WTC11 (cell line): ENCODE results near the gene TNFAIP2. TPM values are rescaled to one million over a fixed set of nuclear protein-coding genes. Genes with fewer than 3 reads are reported as not detected.

ENCODE experiments used
- ATAC-seq: fragments of 200-7000 bp; cut with Tn5 transposase; 2 replicates; pipeline ENCODE4 v1.10.0; 2021; ENCODE audit warnings: mild to moderate bottlenecking, moderate library complexity
- CTCF ChIA-PET: fragments of 300-600 bp; sonication (Branson Sonifier 250); formaldehyde crosslinking; loops from one replicate; lab custom pipeline; 2021; ENCODE audit warnings: antibody characterized with exemption; lab: Charles Lee
- POLR2A ChIA-PET: fragments of 350-600 bp; sonication (Branson Sonifier 250); formaldehyde crosslinking; loops from one replicate; lab custom pipeline; 2021; ENCODE audit warnings: antibody characterized with exemption; lab: Charles Lee
- DNase-seq: peaks from one replicate; pipeline ENCODE4 v3.0.0; 2021; ENCODE audit warnings: low spot score
- H3K27ac Mint-ChIP-seq: 2 replicates; pipeline ENCODE4 v1.8.0; 2021; ENCODE audit warnings: mixed read lengths
- H3K27me3 Mint-ChIP-seq: 2 replicates; pipeline ENCODE4 v1.8.0; 2021; ENCODE audit warnings: low read depth, mild to moderate bottlenecking, moderate library complexity, mixed read lengths
- H3K36me3 Mint-ChIP-seq: 2 replicates; pipeline ENCODE4 v1.8.0; 2021; ENCODE audit warnings: mixed read lengths
- H3K4me1 Mint-ChIP-seq: 2 replicates; pipeline ENCODE4 v1.8.0; 2022; ENCODE audit warnings: mixed read lengths
- H3K4me3 Mint-ChIP-seq: 2 replicates; pipeline ENCODE4 v1.8.0; 2021; ENCODE audit warnings: mild to moderate bottlenecking, moderate library complexity, mixed read lengths
- H3K9me3 Mint-ChIP-seq: 2 replicates; pipeline ENCODE4 v1.8.0; 2021; ENCODE audit warnings: mixed read lengths
- CBFB ChIP-seq: sonication (generic); formaldehyde crosslinking; IDR thresholded peaks from 2 replicates; pipeline ENCODE4 v1.8.1; 2022; ENCODE audit warnings: mild to moderate bottlenecking, low read depth, missing genetic modification reagents
- E2F1 ChIP-seq: sonication (generic); formaldehyde crosslinking; IDR thresholded peaks from 2 replicates; pipeline ENCODE4 v1.8.0; 2022; ENCODE audit warnings: mild to moderate bottlenecking, missing genetic modification reagents
- ELF4 ChIP-seq: sonication (generic); formaldehyde crosslinking; IDR thresholded peaks from 2 replicates; pipeline ENCODE4 v1.8.1; 2022; ENCODE audit warnings: low read depth, mild to moderate bottlenecking, moderate library complexity, missing genetic modification reagents
- EMX1 ChIP-seq: fragments of 250-450 bp; sonication (Bioruptor Pico); IDR thresholded peaks from 2 replicates; pipeline ENCODE4 v1.8.0; 2021; ENCODE audit warnings: mild to moderate bottlenecking
- GTF2I ChIP-seq: fragments of 250-450 bp; sonication (Bioruptor Pico); conservative IDR thresholded peaks from 2 replicates; pipeline ENCODE4 v1.4.0; 2021; ENCODE audit warnings: mild to moderate bottlenecking
- MXD4 ChIP-seq: fragments of 250-450 bp; sonication (Bioruptor Pico); IDR thresholded peaks from 2 replicates; pipeline ENCODE4 v1.8.0; 2021; ENCODE audit warnings: mild to moderate bottlenecking, moderate library complexity, borderline replicate concordance
- NFATC4 ChIP-seq: fragments of 250-450 bp; sonication (Bioruptor Pico); IDR thresholded peaks from 2 replicates; pipeline ENCODE4 v1.9.0; 2021; ENCODE audit warnings: mild to moderate bottlenecking
- NR3C1 ChIP-seq: sonication (generic); formaldehyde crosslinking; conservative IDR thresholded peaks from 2 replicates; pipeline ENCODE4 v1.8.1; 2023; ENCODE audit warnings: low read depth, mild to moderate bottlenecking, missing genetic modification reagents
- OVOL2 ChIP-seq: fragments of 250-450 bp; sonication (Bioruptor Pico); IDR thresholded peaks from 2 replicates; pipeline ENCODE4 v1.9.0; 2021; ENCODE audit warnings: mild to moderate bottlenecking, borderline replicate concordance
- RORB ChIP-seq: fragments of 250-450 bp; sonication (Bioruptor Pico); IDR thresholded peaks from 2 replicates; pipeline ENCODE4 v1.9.0; 2021; ENCODE audit warnings: mild to moderate bottlenecking
- SMAD4 ChIP-seq: sonication (generic); formaldehyde crosslinking; IDR thresholded peaks from 2 replicates; pipeline ENCODE4 v1.8.0; 2022; ENCODE audit warnings: mild to moderate bottlenecking, missing genetic modification reagents
- TEAD4 ChIP-seq: sonication (generic); formaldehyde crosslinking; IDR thresholded peaks from 2 replicates; pipeline ENCODE4 v1.8.0; 2022; ENCODE audit warnings: mild to moderate bottlenecking, missing genetic modification reagents
- USF1 ChIP-seq: sonication (generic); formaldehyde crosslinking; IDR thresholded peaks from 2 replicates; pipeline ENCODE4 v1.8.0; 2022; ENCODE audit warnings: mild to moderate bottlenecking, missing genetic modification reagents
- ZNF121 ChIP-seq: sonication (generic); formaldehyde crosslinking; IDR thresholded peaks from 2 replicates; pipeline ENCODE4 v1.8.0; 2023; ENCODE audit warnings: missing genetic modification reagents
- ZNF138 ChIP-seq: sonication (generic); formaldehyde crosslinking; conservative IDR thresholded peaks from 2 replicates; pipeline ENCODE4 v1.8.1; 2022; ENCODE audit warnings: mild to moderate bottlenecking, moderate library complexity, missing genetic modification reagents
- ZNF219 ChIP-seq: sonication (generic); formaldehyde crosslinking; IDR thresholded peaks from 2 replicates; pipeline ENCODE4 v1.8.0; 2023; ENCODE audit warnings: missing genetic modification reagents, mild to moderate bottlenecking, borderline replicate concordance
- ZNF423 ChIP-seq: fragments of 250-450 bp; sonication (Bioruptor Pico); IDR thresholded peaks from 2 replicates; pipeline ENCODE4 v2.1.2; 2022; ENCODE audit warnings: mild to moderate bottlenecking, moderate library complexity
- ZNF425 ChIP-seq: fragments of 250-450 bp; sonication (Bioruptor Pico); conservative IDR thresholded peaks from 2 replicates; pipeline ENCODE4 v1.9.0; 2021; ENCODE audit warnings: mild to moderate bottlenecking
- total RNA-seq: library from RNA; stranded (reverse); gene quantifications from 3 replicates; pipeline ENCODE4 v1.2.3, GENCODE V29; 2021
- TF ChIP-seq, protein P1 (sequence below): sonication (generic); formaldehyde crosslinking; IDR thresholded peaks from 2 replicates; pipeline ENCODE4 v1.8.1; 2023; ENCODE audit warnings: mild to moderate bottlenecking, missing genetic modification reagents
- TF ChIP-seq, protein P2 (sequence below): sonication (generic); formaldehyde crosslinking; IDR thresholded peaks from 2 replicates; pipeline ENCODE4 v1.8.1; 2023; ENCODE audit warnings: mild to moderate bottlenecking, missing genetic modification reagents, borderline replicate concordance

Gene TNFAIP2
- total RNA-seq, 1 experiment from 2014 or later = 24.1 TPM

DNA sequence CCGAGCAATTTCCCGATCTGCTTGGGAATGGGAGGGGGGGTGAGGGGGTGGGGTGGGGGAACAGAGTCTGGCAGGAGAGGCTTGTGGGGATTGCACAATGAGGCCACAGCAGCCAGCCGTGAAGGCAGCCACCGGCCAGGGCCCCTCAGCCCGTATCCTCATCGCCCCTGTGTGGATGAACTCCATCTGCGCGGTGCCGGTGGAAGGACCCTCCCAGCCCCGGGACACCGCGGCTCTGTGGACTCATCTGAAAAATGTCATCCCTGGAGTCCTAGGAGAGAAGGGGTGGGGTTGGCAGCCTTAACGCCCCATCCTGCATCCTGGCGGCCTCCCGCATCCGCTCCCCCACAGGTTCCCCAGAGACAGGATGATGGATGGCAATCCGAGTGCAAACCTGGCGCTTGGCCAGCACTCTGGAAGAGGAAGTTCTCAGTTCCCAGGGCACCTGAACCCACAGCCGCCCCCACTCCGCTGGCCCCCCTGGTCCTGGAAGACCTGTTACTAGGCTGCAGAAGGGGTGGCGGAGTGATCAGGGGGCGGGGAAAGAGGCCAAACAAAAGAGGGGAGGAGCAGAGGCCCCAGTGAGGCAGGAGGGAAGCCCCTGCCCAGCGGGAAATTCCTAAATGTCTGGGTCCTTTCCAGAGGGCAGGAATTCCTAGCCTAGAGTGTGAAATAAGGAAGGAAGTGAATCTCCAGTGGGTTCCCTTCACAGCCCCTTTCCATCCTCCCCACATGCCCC is 1.2 kb upstream of the TNFAIP2 start (continued):
- TF ChIP-seq ZNF219 (no peak), EMX1 (CRISPR knock-in tag) (no peak), ELF4 (CRISPR knock-in tag) (no peak), RORB (CRISPR knock-in tag) (no peak), TEAD4 (CRISPR knock-in tag) (no peak), USF1 (CRISPR knock-in tag) (no peak), CBFB (CRISPR knock-in tag) (no peak), MXD4 (CRISPR knock-in tag) (no peak)

- DNase-seq = no peak
- H3K9me3 Mint-ChIP-seq = no peaks in the 10 kb centered on the region
- ChIA-PET CTCF (interaction anchor here (1.1 to 12.3 kb wide), 4 partner anchors 14 to 64 kb away, joined by 3 to 199 read pairs (median 6); no protein-coding TSS in a partner anchor), POLR2A (no interaction called here)
- ATAC-seq = peak; percentile 12
- H3K27me3 Mint-ChIP-seq = peaks cover 30% of the 10 kb centered on the region
- no peak for TF ChIP-seq ZNF138 (CRISPR knock-in tag)
- TF ChIP-seq, protein P1, sequence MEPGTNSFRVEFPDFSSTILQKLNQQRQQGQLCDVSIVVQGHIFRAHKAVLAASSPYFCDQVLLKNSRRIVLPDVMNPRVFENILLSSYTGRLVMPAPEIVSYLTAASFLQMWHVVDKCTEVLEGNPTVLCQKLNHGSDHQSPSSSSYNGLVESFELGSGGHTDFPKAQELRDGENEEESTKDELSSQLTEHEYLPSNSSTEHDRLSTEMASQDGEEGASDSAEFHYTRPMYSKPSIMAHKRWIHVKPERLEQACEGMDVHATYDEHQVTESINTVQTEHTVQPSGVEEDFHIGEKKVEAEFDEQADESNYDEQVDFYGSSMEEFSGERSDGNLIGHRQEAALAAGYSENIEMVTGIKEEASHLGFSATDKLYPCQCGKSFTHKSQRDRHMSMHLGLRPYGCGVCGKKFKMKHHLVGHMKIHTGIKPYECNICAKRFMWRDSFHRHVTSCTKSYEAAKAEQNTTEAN (CRISPR knock-in tag) = no peak
- no peak for TF ChIP-seq USF1 (CRISPR knock-in tag)
- TF ChIP-seq GTF2I (CRISPR knock-in tag) = no peak
- no peak for TF ChIP-seq ZNF425 (CRISPR knock-in tag)
- TF ChIP-seq SMAD4 = no peak
- TF ChIP-seq ZNF423 (CRISPR knock-in tag) = no peak
- no peak for TF ChIP-seq ZNF121 (CRISPR knock-in tag)
- no peak for TF ChIP-seq ZNF219
- no peak for TF ChIP-seq E2F1 (CRISPR knock-in tag)
- no peak for TF ChIP-seq NFATC4 (CRISPR knock-in tag)
- TF ChIP-seq, protein P2, sequence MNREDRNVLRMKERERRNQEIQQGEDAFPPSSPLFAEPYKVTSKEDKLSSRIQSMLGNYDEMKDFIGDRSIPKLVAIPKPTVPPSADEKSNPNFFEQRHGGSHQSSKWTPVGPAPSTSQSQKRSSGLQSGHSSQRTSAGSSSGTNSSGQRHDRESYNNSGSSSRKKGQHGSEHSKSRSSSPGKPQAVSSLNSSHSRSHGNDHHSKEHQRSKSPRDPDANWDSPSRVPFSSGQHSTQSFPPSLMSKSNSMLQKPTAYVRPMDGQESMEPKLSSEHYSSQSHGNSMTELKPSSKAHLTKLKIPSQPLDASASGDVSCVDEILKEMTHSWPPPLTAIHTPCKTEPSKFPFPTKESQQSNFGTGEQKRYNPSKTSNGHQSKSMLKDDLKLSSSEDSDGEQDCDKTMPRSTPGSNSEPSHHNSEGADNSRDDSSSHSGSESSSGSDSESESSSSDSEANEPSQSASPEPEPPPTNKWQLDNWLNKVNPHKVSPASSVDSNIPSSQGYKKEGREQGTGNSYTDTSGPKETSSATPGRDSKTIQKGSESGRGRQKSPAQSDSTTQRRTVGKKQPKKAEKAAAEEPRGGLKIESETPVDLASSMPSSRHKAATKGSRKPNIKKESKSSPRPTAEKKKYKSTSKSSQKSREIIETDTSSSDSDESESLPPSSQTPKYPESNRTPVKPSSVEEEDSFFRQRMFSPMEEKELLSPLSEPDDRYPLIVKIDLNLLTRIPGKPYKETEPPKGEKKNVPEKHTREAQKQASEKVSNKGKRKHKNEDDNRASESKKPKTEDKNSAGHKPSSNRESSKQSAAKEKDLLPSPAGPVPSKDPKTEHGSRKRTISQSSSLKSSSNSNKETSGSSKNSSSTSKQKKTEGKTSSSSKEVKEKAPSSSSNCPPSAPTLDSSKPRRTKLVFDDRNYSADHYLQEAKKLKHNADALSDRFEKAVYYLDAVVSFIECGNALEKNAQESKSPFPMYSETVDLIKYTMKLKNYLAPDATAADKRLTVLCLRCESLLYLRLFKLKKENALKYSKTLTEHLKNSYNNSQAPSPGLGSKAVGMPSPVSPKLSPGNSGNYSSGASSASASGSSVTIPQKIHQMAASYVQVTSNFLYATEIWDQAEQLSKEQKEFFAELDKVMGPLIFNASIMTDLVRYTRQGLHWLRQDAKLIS (CRISPR knock-in tag) = no peak
- TF ChIP-seq OVOL2 (CRISPR knock-in tag) = no peak
- no peak for TF ChIP-seq NR3C1
- peak overlapping the region; percentile 58; the same call in 1 of the 2 replicates for H3K4me3 Mint-ChIP-seq
- no peaks in the 10 kb centered on the region for H3K36me3 Mint-ChIP-seq
- peaks cover 19% of the 10 kb centered on the region for H3K4me1 Mint-ChIP-seq
- H3K27ac Mint-ChIP-seq = no peak overlapping the region
Observed at GRCh38 chr14:103122585-103122946, 695 bp upstream of the TNFAIP2 start.
